ENCODE results near the gene CD22.

CD22 gene

DNA sequence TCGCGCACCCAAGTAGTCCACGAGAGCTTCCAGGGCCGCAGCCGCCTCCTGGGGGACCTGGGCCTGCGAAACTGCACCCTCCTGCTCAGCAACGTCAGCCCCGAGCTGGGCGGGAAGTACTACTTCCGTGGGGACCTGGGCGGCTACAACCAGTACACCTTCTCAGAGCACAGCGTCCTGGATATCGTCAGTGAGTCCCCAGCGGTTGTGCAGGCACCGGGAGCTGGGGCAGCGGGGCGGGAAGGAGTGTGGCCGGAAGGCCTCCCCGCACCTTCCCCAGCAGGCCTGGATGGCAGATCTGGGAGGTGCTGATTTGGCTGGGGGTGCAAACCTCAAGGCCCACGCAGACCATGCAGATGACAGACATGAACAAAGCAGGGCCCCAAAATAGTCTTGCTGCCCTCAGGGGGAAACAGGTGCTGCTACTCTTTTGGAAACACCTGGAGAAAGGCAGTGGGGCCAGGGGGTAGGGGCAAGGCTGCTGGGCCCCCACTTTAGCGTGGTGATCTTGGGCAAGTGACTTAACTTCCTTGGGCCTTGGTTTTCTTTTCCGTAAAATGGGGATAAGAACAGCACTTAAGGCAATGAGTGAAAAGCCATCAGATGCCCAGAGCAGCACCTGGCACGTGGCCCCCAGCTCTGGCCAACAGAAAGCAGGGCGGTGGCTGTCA lies 33.1 kb upstream of the CD22 start:
- DNase-seq (ENCODE audit: low read depth in 2 of 2, low spot score in 1 of 2): peak in 1 of 2 donors; percentile 4

GRCh38 chr19:35296644-35297514 lies 32.1 kb upstream of the CD22 start:
- DNase-seq (ENCODE audit: low read depth in 2 of 2, low spot score in 1 of 2): no peak

- no peak for DNase-seq (ENCODE audit: low read depth in 2 of 2, low spot score in 1 of 2)
Observed at GRCh38 chr19:35297515-35297848, 31.5 kb upstream of the CD22 start.

DNA sequence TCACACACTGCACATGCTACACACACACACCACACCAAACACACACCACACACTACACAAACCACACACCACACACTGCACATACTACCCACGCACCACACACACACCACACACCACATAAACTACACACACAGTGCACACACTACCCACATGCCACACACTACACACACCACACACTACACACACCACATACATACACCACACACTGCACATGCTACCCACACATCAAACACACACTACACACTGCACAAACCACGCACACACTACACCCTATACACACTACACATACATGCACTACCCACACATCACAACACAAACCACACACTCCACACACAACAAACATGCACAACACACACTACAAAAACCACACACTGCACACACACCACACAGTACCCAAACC lies 31.1 kb upstream of the CD22 start:
- DNase-seq (ENCODE audit: low read depth in 2 of 2, low spot score in 1 of 2): no peak

- DNase-seq (ENCODE audit: low read depth in 2 of 2, low spot score in 1 of 2): no peak
Observed at GRCh38 chr19:35298561-35298972, 30.4 kb upstream of the CD22 start.

- DNase-seq (ENCODE audit: low read depth in 2 of 2, low spot score in 1 of 2): no peak
Observed at GRCh38 chr19:35299523-35300338, 29.3 kb upstream of the CD22 start.

- no peak for DNase-seq (ENCODE audit: low read depth in 2 of 2, low spot score in 1 of 2)
Observed at GRCh38 chr19:35300339-35300649, 28.7 kb upstream of the CD22 start.

DNA sequence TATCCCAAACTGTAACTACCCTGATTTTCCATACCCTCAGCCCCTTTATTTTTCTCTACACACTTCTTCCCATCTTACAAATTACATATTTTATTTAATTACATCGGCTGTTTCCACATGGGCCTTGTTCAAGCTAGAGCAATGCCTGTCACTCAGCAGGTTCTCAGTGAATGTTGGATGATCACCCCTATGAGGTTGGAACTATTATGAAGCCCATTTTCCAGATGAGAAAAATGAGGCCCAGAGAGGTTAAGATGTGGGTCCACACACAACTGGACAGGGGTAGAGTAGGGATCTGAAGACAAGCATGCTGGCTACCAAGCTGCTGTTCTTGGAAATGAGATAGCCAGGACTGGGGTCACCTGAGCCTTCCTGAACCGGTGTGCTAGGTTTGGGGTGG lies 27.0 kb upstream of the CD22 start:
- DNase-seq (ENCODE audit: low read depth in 2 of 2, low spot score in 1 of 2): no peak

DNA sequence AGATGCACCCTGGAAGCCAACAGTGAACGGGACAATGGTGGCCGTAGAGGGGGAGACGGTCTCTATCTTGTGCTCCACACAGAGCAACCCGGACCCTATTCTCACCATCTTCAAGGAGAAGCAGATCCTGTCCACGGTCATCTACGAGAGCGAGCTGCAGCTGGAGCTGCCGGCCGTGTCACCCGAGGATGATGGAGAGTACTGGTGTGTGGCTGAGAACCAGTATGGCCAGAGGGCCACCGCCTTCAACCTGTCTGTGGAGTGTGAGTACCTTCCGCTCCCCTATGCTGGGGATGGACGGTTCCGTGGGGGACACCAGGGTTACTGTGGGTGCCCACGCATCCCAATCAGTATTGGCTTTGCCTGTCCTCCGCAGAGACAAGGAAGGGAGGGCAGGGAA lies 26.5 kb upstream of the CD22 start:
- no peak for DNase-seq (ENCODE audit: low read depth in 2 of 2, low spot score in 1 of 2)

- DNase-seq (ENCODE audit: low read depth in 2 of 2, low spot score in 1 of 2): no peak
Observed at GRCh38 chr19:35303357-35303915, 25.6 kb upstream of the CD22 start.

DNA sequence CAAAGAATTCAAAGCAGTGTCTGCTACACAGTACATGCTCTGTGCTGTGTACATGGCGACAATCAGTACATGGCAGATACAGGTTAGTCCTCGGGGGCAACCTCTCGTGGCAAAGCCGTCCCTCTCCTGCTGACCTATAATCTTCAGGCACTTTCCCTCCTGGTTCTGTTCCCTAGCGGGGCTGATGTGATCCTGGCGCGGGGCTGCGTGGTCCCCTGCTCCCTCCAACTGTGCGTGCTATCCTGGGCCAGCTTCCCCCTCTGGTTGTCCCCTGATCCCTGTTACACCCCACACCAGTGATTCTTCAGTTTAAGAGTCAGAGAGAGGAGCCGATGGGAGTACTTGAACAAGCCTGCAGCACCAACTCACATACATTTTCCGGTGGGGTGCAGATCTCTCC lies 25.0 kb upstream of the CD22 start:
- DNase-seq (ENCODE audit: low read depth in 2 of 2, low spot score in 1 of 2): no peak

DNA sequence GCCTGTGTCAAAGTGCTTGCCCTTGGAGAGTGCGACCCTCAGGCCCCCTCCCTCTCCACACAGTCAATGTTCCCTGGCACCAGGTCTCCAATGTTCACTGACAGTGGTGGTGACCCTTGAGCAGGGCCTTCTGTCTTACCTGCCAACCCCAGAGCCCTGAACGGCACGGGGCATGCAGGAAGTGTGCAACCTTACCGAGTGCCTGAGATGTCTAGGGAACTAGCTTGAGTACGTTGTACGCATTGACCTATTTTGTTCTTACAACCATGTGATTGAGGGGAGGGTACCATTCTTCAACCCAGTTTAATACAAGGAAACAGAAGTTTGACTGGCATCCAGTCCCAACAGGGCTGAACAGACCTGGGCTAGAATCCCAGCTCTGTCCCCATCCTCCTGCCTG lies 23.8 kb upstream of the CD22 start:
- DNase-seq (ENCODE audit: low read depth in 2 of 2, low spot score in 1 of 2): no peak

GRCh38 chr19:35306473-35307246 lies 22.3 kb upstream of the CD22 start:
- no peak for DNase-seq (ENCODE audit: low read depth in 2 of 2, low spot score in 1 of 2)

DNA sequence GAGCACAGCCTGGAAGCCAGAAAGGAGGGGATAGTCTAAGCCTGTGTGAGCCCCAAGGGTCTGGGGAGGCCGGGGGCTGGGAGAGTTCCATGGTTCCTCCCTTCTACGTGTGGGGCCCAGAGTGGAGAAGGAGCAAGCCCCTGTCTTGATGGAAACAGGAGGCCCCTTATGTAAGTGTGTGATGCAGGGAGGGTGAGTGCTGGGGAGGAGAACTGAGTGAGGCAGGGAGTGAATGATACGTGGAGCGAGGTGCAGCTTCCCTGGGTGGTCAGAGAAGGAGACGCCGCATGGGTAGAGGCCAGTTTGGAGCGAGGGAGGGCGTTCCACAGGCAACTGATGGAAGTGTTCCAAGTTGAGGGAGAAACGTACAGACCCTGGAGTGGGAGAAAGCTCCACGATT lies 21.1 kb upstream of the CD22 start:
- no peak for DNase-seq (ENCODE audit: low read depth in 2 of 2, low spot score in 1 of 2)

GRCh38 chr19:35308910-35309309 lies 20.1 kb upstream of the CD22 start:
- no peak for DNase-seq (ENCODE audit: low read depth in 2 of 2, low spot score in 1 of 2)

DNA sequence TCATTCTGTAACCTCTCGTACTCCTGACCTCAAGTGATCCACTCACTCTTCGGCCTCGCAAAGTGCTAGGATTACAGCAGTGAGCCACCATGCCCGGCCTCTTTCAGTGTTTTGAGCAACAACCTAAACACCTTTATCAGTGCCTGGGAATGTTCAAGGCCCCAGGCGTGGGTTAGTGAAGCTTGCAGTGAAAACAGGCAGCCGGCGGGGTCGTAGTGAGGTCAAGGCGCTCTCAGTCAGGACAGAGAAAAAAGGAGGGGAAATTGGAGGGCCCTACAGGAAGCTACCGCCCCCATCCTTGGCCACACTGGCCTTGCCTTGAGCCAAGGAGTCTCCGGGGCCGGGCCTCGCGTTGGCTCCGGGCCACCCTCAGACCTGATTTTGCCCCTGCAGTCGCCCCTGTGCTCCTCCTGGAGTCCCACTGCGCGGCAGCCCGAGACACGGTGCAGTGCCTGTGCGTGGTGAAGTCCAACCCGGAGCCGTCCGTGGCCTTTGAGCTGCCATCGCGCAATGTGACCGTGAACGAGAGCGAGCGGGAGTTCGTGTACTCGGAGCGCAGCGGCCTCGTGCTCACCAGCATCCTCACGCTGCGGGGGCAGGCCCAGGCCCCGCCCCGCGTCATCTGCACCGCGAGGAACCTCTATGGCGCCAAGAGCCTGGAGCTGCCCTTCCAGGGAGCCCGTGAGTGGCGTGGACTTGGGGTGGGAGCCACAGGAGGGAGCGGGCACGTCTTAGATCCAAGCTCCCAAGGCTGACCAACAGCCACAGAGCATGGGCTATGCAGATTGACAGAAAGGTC lies 19.3 kb upstream of the CD22 start:
- no peak for DNase-seq (ENCODE audit: low read depth in 2 of 2, low spot score in 1 of 2)

DNA sequence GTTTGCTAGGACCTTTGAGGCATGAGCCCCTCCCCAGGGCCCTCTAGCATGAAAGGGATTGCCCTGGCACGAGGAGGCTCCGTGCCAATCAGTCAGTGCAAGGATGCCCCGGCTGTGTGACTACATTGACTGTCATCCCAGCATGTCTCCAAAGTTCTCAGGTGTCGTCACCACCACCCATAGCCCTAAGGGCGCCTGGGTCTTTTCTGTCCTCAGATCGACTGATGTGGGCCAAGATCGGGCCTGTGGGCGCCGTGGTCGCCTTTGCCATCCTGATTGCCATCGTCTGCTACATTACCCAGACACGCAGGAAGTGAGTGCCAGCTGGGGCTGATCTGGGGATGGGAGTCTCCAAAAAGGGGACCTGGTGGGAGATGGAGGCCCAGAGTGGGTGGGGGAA lies 18.7 kb upstream of the CD22 start:
- DNase-seq (ENCODE audit: low read depth in 2 of 2, low spot score in 1 of 2): no peak

DNA sequence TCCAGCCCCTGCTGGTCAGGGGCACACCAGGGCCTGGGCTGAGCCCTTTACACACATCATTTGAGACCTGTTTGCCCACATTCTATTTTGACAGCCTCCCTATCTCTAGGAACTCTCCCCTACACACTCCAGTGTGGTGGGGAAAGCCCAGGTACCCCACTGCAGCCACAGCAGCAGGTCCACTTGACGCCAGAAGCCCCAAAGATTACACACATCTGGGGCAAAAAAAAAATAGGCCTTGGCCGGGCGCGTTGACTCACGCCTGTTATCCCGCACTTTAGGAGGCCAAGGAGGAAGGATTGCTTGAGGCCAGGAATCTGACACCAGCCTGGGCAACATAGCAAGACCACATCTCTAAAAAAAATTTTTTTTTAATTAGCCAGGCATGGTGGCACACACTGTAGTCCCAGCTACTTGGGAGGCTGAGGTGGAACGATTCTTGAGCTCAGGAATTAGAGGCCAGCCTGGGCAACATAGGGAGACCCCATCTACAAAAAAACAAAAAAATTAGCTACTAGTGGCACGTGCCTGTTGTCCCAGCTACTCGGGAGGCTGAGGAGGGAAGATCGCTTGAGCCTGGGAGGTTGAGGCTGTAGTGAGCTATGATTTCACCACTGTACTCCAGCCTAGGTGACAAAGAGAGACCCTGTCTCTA lies 18.0 kb upstream of the CD22 start:
- no peak for DNase-seq (ENCODE audit: low read depth in 2 of 2, low spot score in 1 of 2)

- no peak for DNase-seq (ENCODE audit: low read depth in 2 of 2, low spot score in 1 of 2)
Observed at GRCh38 chr19:35311901-35312665, 16.9 kb upstream of the CD22 start.

Data from stimulated activated CD8-positive, alpha-beta memory T cell treated with anti-CD3 and anti-CD28 coated beads, Interleukin-4, amount 100 ng/mL, for 4 hours (primary cell).